Endothelial cell of umbilical vein (primary cell): ENCODE data around the gene NCS1. TPM values are rescaled to one million over a fixed set of nuclear protein-coding genes. Genes with fewer than 3 reads are reported as not detected.

Experiments used
- BruUV-seq: library from RNA; stranded (reverse); fragments of 400-500 nt; replicated peaks from 2 replicates; lab custom pipeline; 2021; lab: Mats Ljungman, UMichigan
- CTCF ChIA-PET: fragments of 300-600, 350-600 bp; sonication (Branson Sonifier 250); formaldehyde crosslinking; loops from one replicate; lab custom pipeline; 2021; ENCODE audit warnings: antibody characterized with exemption, inconsistent platforms; lab: Charles Lee
- POLR2A ChIA-PET: fragments of 300-600, 350-600 bp; sonication (Branson Sonifier 250); formaldehyde crosslinking; loops from one replicate; lab custom pipeline; 2021; ENCODE audit warnings: antibody characterized with exemption, inconsistent platforms; lab: Charles Lee
- DNase-seq: peaks from one replicate; pipeline ENCODE4 v3.0.0-alpha.2; 2011; ENCODE audit warnings: low read depth, low spot score
- FAIRE-seq: peaks from 2 replicates; lab custom pipeline; 2011; peaks lifted over from hg19 to GRCh38; lab: Jason Lieb, UNC
- H2AFZ ChIP-seq: 2 replicates; pipeline ENCODE4 v1.6.0; 2012; ENCODE audit warnings: low read depth, low read length, control low read depth, inconsistent platforms
- H3K27ac ChIP-seq: 2 replicates; pipeline ENCODE4 v1.5.1; 2011; ENCODE audit warnings: low read depth, mild to moderate bottlenecking, control low read depth, low read length, moderate library complexity; ENCODE audit not compliant: insufficient read depth
- H3K27me3 ChIP-seq, 2 experiments: 2 replicates each; pipeline versions ENCODE4 v1.6.0 to v1.6.1; 2011; ENCODE audit warnings: low read length in 2 of 2, mixed read lengths in 1 of 2; ENCODE audit not compliant: control insufficient read depth in 2 of 2, insufficient read depth in 2 of 2
- H3K36me3 ChIP-seq, 2 experiments: 2 replicates in 1 of 2; 3 replicates in 1 of 2; pipeline ENCODE4 v1.5.1; 2011; ENCODE audit warnings: low read length in 2 of 2, mild to moderate bottlenecking in 1 of 2, moderate library complexity in 1 of 2; ENCODE audit not compliant: control insufficient read depth in 2 of 2, insufficient read depth in 2 of 2; ENCODE audit errors: extremely low read depth in 1 of 2
- H3K4me1 ChIP-seq: 3 replicates; pipeline ENCODE4 v1.5.1; 2011; ENCODE audit warnings: mild to moderate bottlenecking, low read length; ENCODE audit not compliant: control insufficient read depth, insufficient read depth; ENCODE audit errors: extremely low read depth
- H3K4me2 ChIP-seq: 2 replicates; pipeline ENCODE4 v1.6.1; 2011; ENCODE audit warnings: low read length, control low read depth, mixed read lengths; ENCODE audit not compliant: insufficient read depth
- H3K4me3 ChIP-seq, 3 experiments: fragments of 200-600 bp in 1 of 3; sonication (generic), shearing (Covaris generic) in 1 of 3; replicated peaks in 1 of 3; 2 replicates each; pipeline ENCODE4 v1.5.1; 2011 to 2016; ENCODE audit warnings: control low read depth in 3 of 3, low read length in 3 of 3, mild to moderate bottlenecking in 2 of 3, inconsistent platforms in 1 of 3, low read depth in 1 of 3, moderate library complexity in 1 of 3; ENCODE audit not compliant: insufficient read depth in 1 of 3
- H3K79me2 ChIP-seq: 2 replicates; pipeline ENCODE4 v1.6.0; 2012; ENCODE audit warnings: low read length, inconsistent platforms; ENCODE audit not compliant: control insufficient read depth, insufficient read depth
- H3K9ac ChIP-seq: replicated peaks from 2 replicates; pipeline ENCODE3; 2011; ENCODE audit warnings: low read length, control low read depth; ENCODE audit not compliant: insufficient read depth; ENCODE audit errors: extremely low read depth
- H3K9me1 ChIP-seq: replicated peaks from 3 replicates; pipeline ENCODE4 v1.6.0; 2011; ENCODE audit warnings: mild to moderate bottlenecking, low read length; ENCODE audit not compliant: control insufficient read depth, insufficient read depth; ENCODE audit errors: extremely low read depth
- H3K9me3 ChIP-seq: replicated peaks from 2 replicates; pipeline ENCODE4 v1.5.1; 2012; ENCODE audit warnings: low read length, inconsistent platforms; ENCODE audit not compliant: control insufficient read depth, insufficient read depth
- H4K20me1 ChIP-seq: replicated peaks from 2 replicates; pipeline ENCODE3; 2011; ENCODE audit warnings: mild to moderate bottlenecking, low read length; ENCODE audit not compliant: control insufficient read depth, insufficient read depth; ENCODE audit errors: extremely low read depth
- CTCF ChIP-seq, 2 donors: IDR thresholded peaks; 1 replicate in 1 of 2; 2 replicates in 1 of 2; pipeline ENCODE4 v1.5.1; 2011; ENCODE audit warnings: low read length in 2 of 2, mild to moderate bottlenecking in 2 of 2, moderate library complexity in 2 of 2, control low read depth in 1 of 2, inconsistent platforms in 1 of 2, low read depth in 1 of 2; ENCODE audit not compliant: insufficient read depth in 1 of 2; ENCODE audit errors: extremely low read depth in 1 of 2
- EZH2 ChIP-seq: IDR thresholded peaks from 2 replicates; pipeline ENCODE4 v1.6.1; 2012; ENCODE audit warnings: borderline replicate concordance, low read depth, mild to moderate bottlenecking, moderate library complexity, low read length, inconsistent platforms; ENCODE audit not compliant: severe bottlenecking
- FOS ChIP-seq: IDR thresholded peaks from 2 replicates; pipeline ENCODE4 v1.6.1; 2011; ENCODE audit warnings: mild to moderate bottlenecking, low read length, moderate library complexity, borderline replicate concordance; ENCODE audit not compliant: insufficient read depth
- GATA2 ChIP-seq: IDR thresholded peaks from 2 replicates; pipeline ENCODE4 v1.7.0; 2011; ENCODE audit warnings: low read depth, mild to moderate bottlenecking, moderate library complexity, mixed read lengths, low read length; ENCODE audit not compliant: insufficient read length, insufficient read depth
- JUN ChIP-seq: IDR thresholded peaks from 2 replicates; pipeline ENCODE4 v1.6.1; 2011; ENCODE audit warnings: borderline replicate concordance, low read depth; ENCODE audit not compliant: insufficient read length, insufficient read depth
- MAX ChIP-seq: IDR thresholded peaks from 2 replicates; pipeline ENCODE4 v1.6.1; 2011; ENCODE audit not compliant: insufficient read depth, insufficient read length
- MYC ChIP-seq: IDR thresholded peaks from one replicate; pipeline ENCODE4 v1.6.1; 2011; ENCODE audit warnings: mild to moderate bottlenecking, low read depth, low read length
- POLR2AphosphoS5 ChIP-seq: IDR thresholded peaks from 2 replicates; pipeline ENCODE4 v1.6.1; 2012; ENCODE audit warnings: low read depth, mild to moderate bottlenecking, control low read depth, low read length, moderate library complexity; ENCODE audit not compliant: insufficient read depth
- dilution Hi-C: fragments of 300-500 bp; cut with MboI; formaldehyde crosslinking; loops from one replicate; pipeline ENCODE4 v1.15.0; 2019; ENCODE audit warnings: low sequenced_read_pairs; ENCODE audit not compliant: extremely low pct_ligation_motif_present
- intact Hi-C: fragments of 100-400 bp; cut with micrococcal nuclease; formaldehyde crosslinking; loops from one replicate; pipeline ENCODE4 v1.10.0; 2022
- polyA plus RNA-seq, 4 experiments: library from polyadenylated mRNA; depleted of rRNA in 3 of 4; stranded (reverse) in 3 of 4; unstranded in 1 of 4; fragments of >200 nt; gene quantifications; 2 replicates each; pipeline versions ENCODE4 v1.2.1 to v1.2.3, GENCODE V29; 2011 to 2012; ENCODE audit warnings: missing spikeins in 1 of 4
- total RNA-seq: library from RNA; stranded (reverse); gene quantifications from 2 replicates; pipeline ENCODE4 v1.2.3, GENCODE V29; 2021

The NCS1 gene
- total and polyA plus RNA-seq, 2 donors (not counting 3 experiments of a cell fraction or from before 2014, with no cell fraction given) = 53.6 to 77.4 TPM

DNA sequence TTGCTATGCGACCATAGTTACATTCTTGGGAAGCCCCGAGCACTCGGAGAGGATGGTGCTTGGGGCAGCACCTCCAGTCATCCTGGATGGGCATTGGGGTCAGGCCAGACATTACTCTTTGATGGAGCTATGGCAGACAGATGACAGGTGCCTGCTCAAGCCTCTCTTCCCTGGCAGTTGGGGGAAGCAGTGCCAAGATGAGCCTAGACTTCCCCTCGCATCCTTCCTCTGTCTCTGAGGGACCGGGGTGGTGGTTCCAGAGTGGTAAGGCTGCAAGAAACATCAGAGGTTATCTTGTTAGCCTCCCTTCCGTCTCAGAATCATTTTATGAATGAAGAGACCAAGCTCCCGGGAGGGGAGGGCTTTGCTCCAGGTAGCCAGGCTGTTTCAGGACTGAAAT lies 90.6 kb downstream of the NCS1 start:
- no TSS peak for BruUV-seq
- POLR2A ChIA-PET = no interaction called here
- intact Hi-C loops = no loop called here

More for the DNA sequence above, 90.6 kb downstream of the NCS1 start:
- no peak overlapping the region for H3K27ac ChIP-seq
- no peaks in the 10 kb centered on the region for H3K9me3 ChIP-seq
- peaks cover 51 to 55% of the 10 kb centered on the region in 2 experiments for H3K27me3 ChIP-seq
- CTCF ChIA-PET = interaction anchor here (1.9 kb wide), 1 partner anchor 80 kb away, joined by 8 read pairs; no protein-coding TSS in a partner anchor
- no peak overlapping the region for H2AFZ ChIP-seq
- H4K20me1 ChIP-seq = no peaks in the 10 kb centered on the region
- H3K36me3 ChIP-seq = no peaks in the 10 kb centered on the region
- dilution Hi-C loops = no loop called here
- FAIRE-seq = no peak
- H3K79me2 ChIP-seq = no peaks in the 10 kb centered on the region
- H3K4me2 ChIP-seq = no peak overlapping the region
- TF ChIP-seq MYC = no peak
- TF ChIP-seq CTCF (IDR thresholded peaks at IDR 0.05; ENCODE audit: extremely low read depth in 1 of 2, insufficient read depth in 1 of 2, low read depth in 1 of 2, low read length in 2 of 2) = no peak
- no peak for TF ChIP-seq POLR2AphosphoS5
- no peak for TF ChIP-seq MAX
- no peak for TF ChIP-seq EZH2
- no peak for TF ChIP-seq JUN
- TF ChIP-seq FOS = no peak
- TF ChIP-seq GATA2 = no peak
- no peak for DNase-seq
- H3K4me1 ChIP-seq = peaks cover 4% of the 10 kb centered on the region
- H3K4me3 ChIP-seq = no peak overlapping the region
- H3K9ac ChIP-seq = no peak overlapping the region
- H3K9me1 ChIP-seq = no peaks in the 10 kb centered on the region
